Osteoblast (primary cell): Measurements from ENCODE around the gene GALNT10. TPM values are rescaled to one million over a fixed set of nuclear protein-coding genes. Genes with fewer than 3 reads are reported as not detected.

ENCODE experiments used
- DNase-seq: peaks from one replicate; pipeline ENCODE4 v3.0.0; 2011; ENCODE audit warnings: low spot score, mixed read lengths; ENCODE audit not compliant: insufficient read length; ENCODE audit errors: missing footprints
- H2AFZ ChIP-seq: 2 replicates; pipeline ENCODE4 v1.6.0; 2011; ENCODE audit warnings: mild to moderate bottlenecking, low read length
- H3K27ac ChIP-seq: 2 replicates; pipeline ENCODE4 v1.5.1; 2011; ENCODE audit warnings: mild to moderate bottlenecking, low read depth, low read length, moderate library complexity
- H3K27me3 ChIP-seq: 2 replicates; pipeline ENCODE4 v1.6.0; 2012; ENCODE audit warnings: mild to moderate bottlenecking, control low read depth, inconsistent platforms, low read length, moderate library complexity; ENCODE audit not compliant: insufficient read depth
- H3K36me3 ChIP-seq: 2 replicates; pipeline ENCODE4 v1.5.1; 2011; ENCODE audit warnings: mild to moderate bottlenecking, low read length, control low read depth, moderate library complexity; ENCODE audit not compliant: insufficient read depth
- H3K4me1 ChIP-seq: 2 replicates; pipeline ENCODE4 v1.5.1; 2011; ENCODE audit warnings: mild to moderate bottlenecking, low read length, control low read depth, moderate library complexity; ENCODE audit not compliant: insufficient read depth
- H3K4me2 ChIP-seq: 2 replicates; pipeline ENCODE4 v1.6.0; 2011; ENCODE audit warnings: mild to moderate bottlenecking, low read length; ENCODE audit not compliant: insufficient read depth
- H3K4me3 ChIP-seq: fragments of 200-600 bp; sonication (generic); 3 replicates; pipeline ENCODE4 v1.5.1; 2012; ENCODE audit warnings: mild to moderate bottlenecking, low read length, inconsistent platforms; ENCODE audit not compliant: insufficient read depth
- H3K79me2 ChIP-seq: 2 replicates; pipeline ENCODE4 v1.6.0; 2012; ENCODE audit warnings: mild to moderate bottlenecking, low read length, control low read depth, inconsistent platforms; ENCODE audit not compliant: insufficient read depth
- H3K9me3 ChIP-seq: 2 replicates; pipeline ENCODE4 v1.5.1; 2011; ENCODE audit warnings: low read depth, low read length, control low read depth
- H4K20me1 ChIP-seq: 2 replicates; pipeline ENCODE4 v1.6.0; 2012; ENCODE audit warnings: mild to moderate bottlenecking, low read length, control low read depth; ENCODE audit not compliant: insufficient read depth
- total RNA-seq: library from RNA; depleted of rRNA; stranded (reverse); fragments of >200 nt; gene quantifications from 2 replicates; pipeline ENCODE4 v1.2.3, GENCODE V29; 2012
- TF ChIP-seq, protein P1 (sequence below): IDR thresholded peaks from 2 replicates; pipeline ENCODE4 v1.5.1; 2011; ENCODE audit warnings: mild to moderate bottlenecking, low read depth, low read length, moderate library complexity; ENCODE audit errors: extremely low read depth

GALNT10 gene
- total RNA-seq, 1 donor, result 62.2 TPM

DNA sequence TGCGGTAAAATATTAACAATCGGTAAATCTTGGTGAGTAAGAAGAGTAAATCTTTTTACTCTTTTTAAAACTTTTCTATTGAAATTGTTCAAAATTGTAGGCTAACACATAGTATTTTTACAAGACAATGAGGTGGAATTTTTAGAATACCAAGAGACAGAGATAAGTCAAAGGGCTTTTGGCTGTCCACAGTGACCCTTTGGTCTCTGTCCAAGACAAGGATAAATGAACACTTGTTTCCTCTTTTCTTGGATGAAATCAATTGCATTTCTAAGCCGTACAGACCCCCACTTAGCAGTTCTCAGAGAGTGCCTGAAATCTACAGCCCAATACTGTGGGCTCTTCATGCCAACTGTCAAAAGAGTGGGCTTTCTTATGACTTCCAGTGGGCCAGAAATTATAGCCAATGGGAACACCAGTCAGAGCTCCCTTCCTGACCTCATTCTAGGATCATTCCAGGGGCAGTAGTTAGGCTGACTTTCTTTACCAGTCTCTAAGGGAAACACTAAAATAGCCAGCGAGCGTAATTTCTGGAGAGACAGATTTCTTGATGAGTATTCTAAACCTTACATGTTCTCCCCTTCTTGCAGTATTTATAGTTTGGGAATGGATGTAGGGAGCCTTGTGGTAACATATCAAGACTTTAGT is 74.1 kb downstream of the GALNT10 start:
- H3K27me3 ChIP-seq, result no peaks in the 10 kb centered on the region
- no peak overlapping the region for H2AFZ ChIP-seq
- H3K4me3 ChIP-seq, result no peak overlapping the region
- H3K9me3 ChIP-seq, result no peaks in the 10 kb centered on the region
- no peaks in the 10 kb centered on the region for H3K36me3 ChIP-seq
- peaks cover 12% of the 10 kb centered on the region for H3K79me2 ChIP-seq
- H3K4me2 ChIP-seq, result no peak overlapping the region
- no peak overlapping the region for H3K27ac ChIP-seq
- DNase-seq, result no peak
- TF ChIP-seq, protein P1, sequence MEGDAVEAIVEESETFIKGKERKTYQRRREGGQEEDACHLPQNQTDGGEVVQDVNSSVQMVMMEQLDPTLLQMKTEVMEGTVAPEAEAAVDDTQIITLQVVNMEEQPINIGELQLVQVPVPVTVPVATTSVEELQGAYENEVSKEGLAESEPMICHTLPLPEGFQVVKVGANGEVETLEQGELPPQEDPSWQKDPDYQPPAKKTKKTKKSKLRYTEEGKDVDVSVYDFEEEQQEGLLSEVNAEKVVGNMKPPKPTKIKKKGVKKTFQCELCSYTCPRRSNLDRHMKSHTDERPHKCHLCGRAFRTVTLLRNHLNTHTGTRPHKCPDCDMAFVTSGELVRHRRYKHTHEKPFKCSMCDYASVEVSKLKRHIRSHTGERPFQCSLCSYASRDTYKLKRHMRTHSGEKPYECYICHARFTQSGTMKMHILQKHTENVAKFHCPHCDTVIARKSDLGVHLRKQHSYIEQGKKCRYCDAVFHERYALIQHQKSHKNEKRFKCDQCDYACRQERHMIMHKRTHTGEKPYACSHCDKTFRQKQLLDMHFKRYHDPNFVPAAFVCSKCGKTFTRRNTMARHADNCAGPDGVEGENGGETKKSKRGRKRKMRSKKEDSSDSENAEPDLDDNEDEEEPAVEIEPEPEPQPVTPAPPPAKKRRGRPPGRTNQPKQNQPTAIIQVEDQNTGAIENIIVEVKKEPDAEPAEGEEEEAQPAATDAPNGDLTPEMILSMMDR, result no peak
- H4K20me1 ChIP-seq, result peaks cover 4% of the 10 kb centered on the region
- peaks cover 30% of the 10 kb centered on the region for H3K4me1 ChIP-seq

DNA sequence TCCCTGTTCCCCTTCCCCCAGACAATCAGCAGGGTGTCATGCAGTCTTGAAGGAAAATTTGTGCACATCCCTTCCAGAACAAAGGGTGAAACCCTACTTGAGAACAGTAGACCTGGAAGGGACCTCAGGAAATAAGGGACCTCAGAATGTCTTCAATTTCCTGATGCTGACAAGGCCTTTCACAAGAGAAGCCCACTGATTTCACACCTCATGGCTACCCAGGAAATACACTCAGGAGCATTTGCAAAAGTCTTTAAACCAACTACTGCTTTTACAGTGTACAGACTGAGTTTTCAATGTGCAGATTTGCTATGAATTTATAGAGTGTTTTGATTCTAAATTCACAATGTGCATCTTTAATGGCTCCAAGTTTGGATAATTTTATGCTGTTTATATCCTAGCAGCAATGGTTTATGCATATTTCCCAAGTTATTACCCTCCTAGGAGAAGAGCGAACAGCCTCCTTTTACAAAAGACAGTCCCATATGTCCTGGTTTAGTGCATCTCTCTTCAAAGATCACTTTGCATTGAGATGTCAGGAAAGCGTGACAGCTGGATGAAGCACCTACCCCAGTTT is 74.8 kb downstream of the GALNT10 start:
- H3K36me3 ChIP-seq, result no peaks in the 10 kb centered on the region
- no peak overlapping the region for H3K4me3 ChIP-seq
- no peak for DNase-seq
- peaks cover 12% of the 10 kb centered on the region for H3K79me2 ChIP-seq
- peaks cover 4% of the 10 kb centered on the region for H4K20me1 ChIP-seq
- no peaks in the 10 kb centered on the region for H3K27me3 ChIP-seq
- no peak overlapping the region for H2AFZ ChIP-seq
- TF ChIP-seq, protein P1, result no peak
- H3K4me2 ChIP-seq, result no peak overlapping the region
- H3K27ac ChIP-seq, result no peak overlapping the region
- peaks cover 26% of the 10 kb centered on the region for H3K4me1 ChIP-seq
- H3K9me3 ChIP-seq, result no peaks in the 10 kb centered on the region

- no peaks in the 10 kb centered on the region for H3K36me3 ChIP-seq
- TF ChIP-seq, protein P1, result no peak
- H2AFZ ChIP-seq, result no peak overlapping the region
- H3K27ac ChIP-seq, result no peak overlapping the region
- H3K27me3 ChIP-seq, result no peaks in the 10 kb centered on the region
- no peaks in the 10 kb centered on the region for H3K9me3 ChIP-seq
- H4K20me1 ChIP-seq, result no peaks in the 10 kb centered on the region
- H3K4me3 ChIP-seq, result no peak overlapping the region
- peaks cover 19% of the 10 kb centered on the region for H3K4me1 ChIP-seq
- no peak overlapping the region for H3K4me2 ChIP-seq
- no peaks in the 10 kb centered on the region for H3K79me2 ChIP-seq
- no peak for DNase-seq
Measured at GRCh38 chr5:154267516-154267915, 77.0 kb downstream of the GALNT10 start.

GRCh38 chr5:154268073-154268472 is 77.5 kb downstream of the GALNT10 start:
- peaks cover 19% of the 10 kb centered on the region for H3K4me1 ChIP-seq
- H3K79me2 ChIP-seq, result no peaks in the 10 kb centered on the region
- no peak overlapping the region for H2AFZ ChIP-seq
- H3K27ac ChIP-seq, result no peak overlapping the region
- no peaks in the 10 kb centered on the region for H4K20me1 ChIP-seq
- no peaks in the 10 kb centered on the region for H3K27me3 ChIP-seq
- H3K9me3 ChIP-seq, result no peaks in the 10 kb centered on the region
- H3K4me2 ChIP-seq, result no peak overlapping the region
- DNase-seq, result no peak
- no peak overlapping the region for H3K4me3 ChIP-seq
- TF ChIP-seq, protein P1, result no peak
- H3K36me3 ChIP-seq, result no peaks in the 10 kb centered on the region
